Measurements from ENCODE around the gene KCNAB3. TPM values are rescaled to one million over a fixed set of nuclear protein-coding genes. Genes with fewer than 3 reads are reported as not detected.

KCNAB3 gene
- total and polyA plus RNA-seq, 2 donors (not counting 3 experiments of a cell fraction or from before 2014, with no cell fraction given), result 1.3 to 2.4 TPM

GRCh38 chr17:7873051-7873450 is 56.6 kb downstream of the KCNAB3 start:
- H3K27ac ChIP-seq (ENCODE audit: insufficient read depth, low read depth, low read length), result no peak overlapping the region
- ChIA-PET CTCF (interaction anchor here (2.0 kb wide), 1 partner anchor 11 kb away, joined by 4 read pairs; no protein-coding TSS in a partner anchor), POLR2A (no interaction called here)
- FAIRE-seq, result no peak
- no peak overlapping the region for H3K4me2 ChIP-seq (ENCODE audit: insufficient read depth, low read length)
- dilution Hi-C loops (cut with MboI; ENCODE audit: extremely low pct_ligation_motif_present, low sequenced_read_pairs) (no loop called here), intact Hi-C loops (cut with micrococcal nuclease) (no loop called here)
- no peak overlapping the region for H3K9ac ChIP-seq (replicated peaks; ENCODE audit: extremely low read depth, insufficient read depth, low read length)
- H2AFZ ChIP-seq (ENCODE audit: low read depth, low read length), result no peak overlapping the region
- no peak overlapping the region for H3K4me3 ChIP-seq (replicated peaks in 1 of 3; ENCODE audit: insufficient read depth in 1 of 3, low read depth in 1 of 3, low read length in 3 of 3)
- no peaks in the 10 kb centered on the region for H3K79me2 ChIP-seq (ENCODE audit: control insufficient read depth, insufficient read depth, low read length)
- no peak for DNase-seq (ENCODE audit: low read depth, low spot score)
- TF ChIP-seq POLR2A (IDR thresholded peaks at IDR 0.05; ENCODE audit: low read depth, low read length) (no peak), GATA2 (IDR thresholded peaks at IDR 0.05; ENCODE audit: insufficient read depth, insufficient read length, low read depth, low read length) (no peak), POLR2AphosphoS5 (IDR thresholded peaks at IDR 0.05; ENCODE audit: insufficient read depth, low read depth, low read length) (no peak), MYC (IDR thresholded peaks at IDR 0.05; ENCODE audit: low read depth, low read length) (no peak), JUN (IDR thresholded peaks at IDR 0.05; ENCODE audit: borderline replicate concordance, insufficient read depth, insufficient read length, low read depth) (no peak), FOS (IDR thresholded peaks at IDR 0.05; ENCODE audit: borderline replicate concordance, insufficient read depth, low read length) (no peak), EZH2 (IDR thresholded peaks at IDR 0.05; ENCODE audit: borderline replicate concordance, low read depth, low read length, severe bottlenecking) (no peak)
- no peaks in the 10 kb centered on the region for H3K9me3 ChIP-seq (replicated peaks; ENCODE audit: control insufficient read depth, insufficient read depth, low read length)
- H3K36me3 ChIP-seq (ENCODE audit: control insufficient read depth in 2 of 2, extremely low read depth in 1 of 2, insufficient read depth in 2 of 2, low read length in 2 of 2), result peaks cover 3 to 5% of the 10 kb centered on the region in 2 experiments
- BruUV-seq (replicated peaks), result no TSS peak
- H4K20me1 ChIP-seq (replicated peaks; ENCODE audit: control insufficient read depth, extremely low read depth, insufficient read depth, low read length), result no peaks in the 10 kb centered on the region
- no peaks in the 10 kb centered on the region for H3K9me1 ChIP-seq (replicated peaks; ENCODE audit: control insufficient read depth, extremely low read depth, insufficient read depth, low read length)
- no peaks in the 10 kb centered on the region for H3K27me3 ChIP-seq (ENCODE audit: control insufficient read depth in 2 of 2, insufficient read depth in 2 of 2, low read length in 2 of 2)
- no peaks in the 10 kb centered on the region for H3K4me1 ChIP-seq (ENCODE audit: control insufficient read depth, extremely low read depth, insufficient read depth, low read length)

Small RNAs within 50 kb of the gene (small RNA-seq; reads per million reads assigned to genes)
- gene SCARNA21 (ENCODE audit: insufficient read depth, insufficient read length, low read depth, low replicate concordance), result 0.88 reads per million

Other genes starting within 250 kb of the KCNAB3 start
- gene TP53, start 242.4 kb downstream of the KCNAB3 start, total RNA-seq, result 128 and 138 TPM in 2 replicates
- gene TP53, start 242.4 kb downstream of the KCNAB3 start, polyA plus RNA-seq, result 82.1 and 85.5 TPM in 2 replicates
- gene WRAP53, start 241.4 kb downstream of the KCNAB3 start, total RNA-seq, result 23.7 and 28.0 TPM in 2 replicates
- 17.9 and 21.8 TPM in 2 replicates for gene WRAP53, start 241.4 kb downstream of the KCNAB3 start, polyA plus RNA-seq
- 1.1 and 1.4 TPM in 2 replicates for gene EFNB3, start 224.7 kb downstream of the KCNAB3 start, total RNA-seq
- 2.9 and 3.1 TPM in 2 replicates for gene EFNB3, start 224.7 kb downstream of the KCNAB3 start, polyA plus RNA-seq
- gene DNAH2, start 212.1 kb downstream of the KCNAB3 start, total RNA-seq, result 0.11 TPM in 1 of 2 replicates, not detected in the other
- 0.06 and 0.10 TPM in 2 replicates for gene DNAH2, start 212.1 kb downstream of the KCNAB3 start, polyA plus RNA-seq
- 17.8 and 19.2 TPM in 2 replicates for gene KDM6B, start 95.6 kb downstream of the KCNAB3 start, total RNA-seq
- gene KDM6B, start 95.6 kb downstream of the KCNAB3 start, polyA plus RNA-seq, result 1.8 and 2.0 TPM in 2 replicates
- gene TMEM88, start 74.8 kb downstream of the KCNAB3 start, total RNA-seq, result 39.2 and 53.4 TPM in 2 replicates
- 165 and 185 TPM in 2 replicates for gene TMEM88, start 74.8 kb downstream of the KCNAB3 start, polyA plus RNA-seq
- gene NAA38, start 72.3 kb downstream of the KCNAB3 start, total RNA-seq, result 119 TPM in 2 replicates
- gene NAA38, start 72.3 kb downstream of the KCNAB3 start, polyA plus RNA-seq, result 267 and 363 TPM in 2 replicates
- gene CYB5D1, start 71.9 kb downstream of the KCNAB3 start, total RNA-seq, result 16.8 and 18.1 TPM in 2 replicates
- 7.7 and 9.4 TPM in 2 replicates for gene CYB5D1, start 71.9 kb downstream of the KCNAB3 start, polyA plus RNA-seq
- 185 and 189 TPM in 2 replicates for gene CHD3, start 41.1 kb downstream of the KCNAB3 start, total RNA-seq
- gene CHD3, start 41.1 kb downstream of the KCNAB3 start, polyA plus RNA-seq, result 102 and 108 TPM in 2 replicates
- gene RNF227, start 13.6 kb downstream of the KCNAB3 start, total RNA-seq, result 0.58 TPM in 2 replicates
- 0.76 TPM in 2 replicates for gene RNF227, start 13.6 kb downstream of the KCNAB3 start, polyA plus RNA-seq
- gene TRAPPC1, start 2.1 kb upstream of the KCNAB3 start, total RNA-seq, result 139 and 146 TPM in 2 replicates
- 250 and 272 TPM in 2 replicates for gene TRAPPC1, start 2.1 kb upstream of the KCNAB3 start, polyA plus RNA-seq
- 45.0 and 47.2 TPM in 2 replicates for gene CNTROB, start 2.4 kb upstream of the KCNAB3 start, total RNA-seq
- gene CNTROB, start 2.4 kb upstream of the KCNAB3 start, polyA plus RNA-seq, result 24.9 and 27.8 TPM in 2 replicates
- gene GUCY2D, start 72.8 kb upstream of the KCNAB3 start, total RNA-seq, result not detected in 2 replicates
- gene GUCY2D, start 72.8 kb upstream of the KCNAB3 start, polyA plus RNA-seq, result not detected in 2 replicates
- gene ALOX15B, start 109.2 kb upstream of the KCNAB3 start, total RNA-seq, result not detected in 2 replicates
- not detected in 2 replicates for gene ALOX15B, start 109.2 kb upstream of the KCNAB3 start, polyA plus RNA-seq
- gene ALOX12B, start 157.9 kb upstream of the KCNAB3 start, total RNA-seq, result not detected in 2 replicates
- not detected in 2 replicates for gene ALOX12B, start 157.9 kb upstream of the KCNAB3 start, polyA plus RNA-seq
- gene ALOXE3, start 188.7 kb upstream of the KCNAB3 start, total RNA-seq, result not detected in 2 replicates
- 0.01 TPM in 1 of 2 replicates, not detected in the other for gene ALOXE3, start 188.7 kb upstream of the KCNAB3 start, polyA plus RNA-seq
- 0.51 TPM in 1 of 2 replicates, not detected in the other for gene HES7, start 194.2 kb upstream of the KCNAB3 start, total RNA-seq
- 0.19 and 0.33 TPM in 2 replicates for gene HES7, start 194.2 kb upstream of the KCNAB3 start, polyA plus RNA-seq
- 32.1 and 36.5 TPM in 2 replicates for gene PER1, start 222.5 kb upstream of the KCNAB3 start, total RNA-seq
- 12.1 and 13.6 TPM in 2 replicates for gene PER1, start 222.5 kb upstream of the KCNAB3 start, polyA plus RNA-seq
- 31.7 and 35.9 TPM in 2 replicates for gene VAMP2, start 233.1 kb upstream of the KCNAB3 start, total RNA-seq
- 28.7 and 38.0 TPM in 2 replicates for gene VAMP2, start 233.1 kb upstream of the KCNAB3 start, polyA plus RNA-seq
- 20.0 and 20.4 TPM in 2 replicates for gene TMEM107, start 246.5 kb upstream of the KCNAB3 start, total RNA-seq
- 31.6 and 36.9 TPM in 2 replicates for gene TMEM107, start 246.5 kb upstream of the KCNAB3 start, polyA plus RNA-seq